HCT116 (cell line): ENCODE measurements around the gene SIRT7. TPM values are rescaled to one million over a fixed set of nuclear protein-coding genes. Genes with fewer than 3 reads are reported as not detected.

ENCODE experiments used
- ATAC-seq: fragments of 200-7000 bp; cut with Tn5 transposase; 2 replicates; pipeline ENCODE4 v1.9.1; 2020; ENCODE audit warnings: mild to moderate bottlenecking, moderate library complexity
- BruUV-seq: library from RNA; stranded (reverse); fragments of 400-500 nt; replicated peaks from 2 replicates; lab custom pipeline; 2021; lab: Mats Ljungman, UMichigan
- CTCF ChIA-PET: fragments of 300-600 bp; sonication (Branson Sonifier 250); formaldehyde crosslinking; loops from one replicate; lab custom pipeline; 2021; ENCODE audit warnings: antibody characterized with exemption; lab: Charles Lee
- POLR2A ChIA-PET: fragments of 300-600, 350-600 bp; sonication (Branson Sonifier 250); formaldehyde crosslinking; loops from one replicate; lab custom pipeline; 2021; ENCODE audit warnings: antibody characterized with exemption; lab: Charles Lee
- RAD21 ChIA-PET, 2 experiments: fragments of 300-600 bp; sonication (Branson Sonifier 250); formaldehyde crosslinking; loops; one replicate each; lab custom pipeline; 2023; ENCODE audit warnings: low total read pairs in 2 of 2; ENCODE audit not compliant: uncharacterized antibody in 2 of 2, unreplicated experiment in 2 of 2, low non-redundant PET in 1 of 2; lab: Charles Lee
- DNase-seq: peaks from one replicate; pipeline ENCODE4 v3.0.0-alpha.2; 2010; ENCODE audit warnings: low read depth, low spot score
- H2AFZ ChIP-seq: fragments of 200-600 bp; shearing (Covaris generic), sonication (generic); 2 replicates; pipeline ENCODE4 v1.6.1; 2017; ENCODE audit warnings: low read depth, mixed run types, mixed read lengths, antibody characterized with exemption, low read length; ENCODE audit not compliant: poor library complexity, severe bottlenecking
- H3K27ac ChIP-seq: 2 replicates; pipeline ENCODE4 v1.5.1; 2012; ENCODE audit warnings: low read depth, low read length
- H3K27me3 ChIP-seq: fragments of 200-600 bp; sonication (generic); 2 replicates; pipeline ENCODE4 v1.6.1; 2016; ENCODE audit warnings: mixed run types, low read length, mixed read lengths; ENCODE audit not compliant: insufficient read depth
- H3K36me3 ChIP-seq, 2 experiments: fragments of 200-500 bp in 1 of 2; fragments of 200-600 bp in 1 of 2; sonication (Bioruptor generic) in 1 of 2; sonication (generic) in 1 of 2; 2 replicates each; pipeline versions ENCODE4 v1.5.1 to v1.6.1; 2014 to 2016; ENCODE audit warnings: low read length in 2 of 2, inconsistent platforms in 1 of 2, mixed read lengths in 1 of 2, mixed run types in 1 of 2; ENCODE audit not compliant: insufficient read depth in 2 of 2, control insufficient read depth in 1 of 2
- H3K4me1 ChIP-seq, 2 experiments: fragments of 200-600 bp in 1 of 2; sonication (generic) in 1 of 2; 2 replicates each; pipeline versions ENCODE4 v1.5.1 to v1.6.1; 2012 to 2017; ENCODE audit warnings: low read length in 2 of 2, inconsistent platforms in 1 of 2, mild to moderate bottlenecking in 1 of 2, mixed read lengths in 1 of 2, mixed run types in 1 of 2, moderate library complexity in 1 of 2; ENCODE audit not compliant: insufficient read depth in 2 of 2, control insufficient read depth in 1 of 2
- H3K4me2 ChIP-seq: fragments of 200-600 bp; sonication (generic); 2 replicates; pipeline ENCODE4 v1.6.1; 2017; ENCODE audit warnings: mixed run types, low read length, mixed read lengths
- H3K4me3 ChIP-seq, 2 experiments: fragments of 200-600 bp in 1 of 2; sonication (generic) in 1 of 2; replicated peaks in 1 of 2; 2 replicates each; pipeline ENCODE4 v1.5.1; 2011 to 2016; ENCODE audit warnings: low read length in 2 of 2, control low read depth in 1 of 2, low read depth in 1 of 2, mild to moderate bottlenecking in 1 of 2, mixed read lengths in 1 of 2, mixed run types in 1 of 2
- H3K79me2 ChIP-seq: fragments of 200-600 bp; sonication (generic); 2 replicates; pipeline ENCODE4 v1.6.1; 2017; ENCODE audit warnings: mild to moderate bottlenecking, mixed run types, low read length, moderate library complexity, mixed read lengths; ENCODE audit not compliant: insufficient read depth
- H3K9ac ChIP-seq: fragments of 200-600 bp; sonication (generic); 2 replicates; pipeline ENCODE4 v1.6.1; 2016; ENCODE audit warnings: low read length, mixed read lengths
- H3K9me2 ChIP-seq: fragments of 200-600 bp; sonication (generic), shearing (Covaris generic); 2 replicates; pipeline ENCODE4 v1.6.1; 2017; ENCODE audit warnings: mixed run types, mild to moderate bottlenecking, moderate library complexity; ENCODE audit not compliant: insufficient read depth
- H3K9me3 ChIP-seq, 2 experiments: fragments of 200-500 bp in 1 of 2; fragments of 200-600 bp in 1 of 2; sonication (Bioruptor generic) in 1 of 2; sonication (generic) in 1 of 2; 2 replicates each; pipeline ENCODE4 v1.6.1; 2014 to 2017; ENCODE audit warnings: low read length in 2 of 2, mixed read lengths in 2 of 2, inconsistent platforms in 1 of 2, low read depth in 1 of 2, mild to moderate bottlenecking in 1 of 2, mixed run types in 1 of 2, moderate library complexity in 1 of 2; ENCODE audit not compliant: control insufficient read depth in 1 of 2, insufficient read depth in 1 of 2
- H4K20me1 ChIP-seq: fragments of 200-600 bp; sonication (generic), shearing (Covaris generic); 2 replicates; pipeline ENCODE4 v1.6.1; 2017; ENCODE audit warnings: mixed run types, mild to moderate bottlenecking, moderate library complexity; ENCODE audit not compliant: insufficient read depth
- EGR1 ChIP-seq: IDR thresholded peaks from 2 replicates; pipeline ENCODE4 v1.6.1; 2012; ENCODE audit warnings: low read depth
- ELF1 ChIP-seq: IDR thresholded peaks from 2 replicates; pipeline ENCODE4 v1.6.1; 2012; ENCODE audit warnings: low read depth, borderline replicate concordance
- EZH2phosphoT487 ChIP-seq: fragments of 200-600 bp; IDR thresholded peaks from 2 replicates; pipeline ENCODE4 v1.6.1; 2018; ENCODE audit warnings: antibody characterized with exemption, borderline replicate concordance
- JUND ChIP-seq: IDR thresholded peaks from 2 replicates; pipeline ENCODE4 v1.6.1; 2012
- SRF ChIP-seq: IDR thresholded peaks from 2 replicates; pipeline ENCODE4 v1.6.1; 2012; ENCODE audit warnings: low read depth
- TCF7L2 ChIP-seq: IDR thresholded peaks from 2 replicates; pipeline ENCODE4 v1.7.0; 2011; ENCODE audit warnings: borderline replicate concordance, inconsistent platforms; ENCODE audit not compliant: insufficient read depth, insufficient read length; ENCODE audit errors: extremely low read depth
- ZFX ChIP-seq: fragments of 450-650 bp; IDR thresholded peaks from 2 replicates; pipeline ENCODE4 v1.6.1; 2017
- intact Hi-C: fragments of 100-400 bp; cut with micrococcal nuclease; formaldehyde crosslinking; loops from 2 replicates; pipeline ENCODE4 v1.10.0; 2022
- total RNA-seq: library from RNA; stranded (reverse); gene quantifications from one replicate; pipeline ENCODE4 v1.2.1, GENCODE V29; 2021; ENCODE audit not compliant: unreplicated experiment
- TF ChIP-seq, protein P1 (sequence below), 3 experiments: fragments of 200-600 bp in 1 of 3; sonication (generic) in 1 of 3; IDR thresholded peaks in 2 of 3; conservative IDR thresholded peaks in 1 of 3; 2 replicates each; pipeline ENCODE4 v1.5.1; 2012 to 2017; ENCODE audit warnings: low read depth in 2 of 3, low read length in 2 of 3, antibody characterized with exemption in 1 of 3, borderline replicate concordance in 1 of 3, control low read depth in 1 of 3, mild to moderate bottlenecking in 1 of 3, mixed read lengths in 1 of 3, mixed run types in 1 of 3, moderate library complexity in 1 of 3; ENCODE audit not compliant: insufficient read depth in 1 of 3

SIRT7 gene
- total RNA-seq, 1 experiment from 2014 or later: 62.6 TPM

- CTCF ChIA-PET: no interaction called here
- H3K9ac ChIP-seq: no peak overlapping the region
- H3K36me3 ChIP-seq: peaks cover 0 to 26% of the 10 kb centered on the region in 2 experiments; a peak in 2 of 4 replicates
- no peak overlapping the region for H2AFZ ChIP-seq
- H3K4me2 ChIP-seq: no peak overlapping the region
- H3K4me1 ChIP-seq: peaks cover 5 to 25% of the 10 kb centered on the region in 2 experiments
- RAD21 ChIA-PET: no interaction called here
- no TSS peak for BruUV-seq
- no peak for DNase-seq
- H3K79me2 ChIP-seq: no peaks in the 10 kb centered on the region; the same call in 1 of the 2 replicates
- ATAC-seq: no peak
- intact Hi-C loops: no loop called here
- POLR2A ChIA-PET: interaction anchor here (0.6 kb wide), 1 partner anchor 24 kb away, joined by 3 read pairs; no protein-coding TSS in a partner anchor
- no peak overlapping the region for H3K4me3 ChIP-seq
- no peaks in the 10 kb centered on the region for H3K9me2 ChIP-seq
- H4K20me1 ChIP-seq: no peaks in the 10 kb centered on the region
- no peak for TF ChIP-seq TCF7L2
- no peak for TF ChIP-seq ZFX
- TF ChIP-seq SRF: no peak
- TF ChIP-seq JUND: no peak
- no peak for TF ChIP-seq EGR1
- TF ChIP-seq EZH2phosphoT487: no peak
- TF ChIP-seq, protein P1, sequence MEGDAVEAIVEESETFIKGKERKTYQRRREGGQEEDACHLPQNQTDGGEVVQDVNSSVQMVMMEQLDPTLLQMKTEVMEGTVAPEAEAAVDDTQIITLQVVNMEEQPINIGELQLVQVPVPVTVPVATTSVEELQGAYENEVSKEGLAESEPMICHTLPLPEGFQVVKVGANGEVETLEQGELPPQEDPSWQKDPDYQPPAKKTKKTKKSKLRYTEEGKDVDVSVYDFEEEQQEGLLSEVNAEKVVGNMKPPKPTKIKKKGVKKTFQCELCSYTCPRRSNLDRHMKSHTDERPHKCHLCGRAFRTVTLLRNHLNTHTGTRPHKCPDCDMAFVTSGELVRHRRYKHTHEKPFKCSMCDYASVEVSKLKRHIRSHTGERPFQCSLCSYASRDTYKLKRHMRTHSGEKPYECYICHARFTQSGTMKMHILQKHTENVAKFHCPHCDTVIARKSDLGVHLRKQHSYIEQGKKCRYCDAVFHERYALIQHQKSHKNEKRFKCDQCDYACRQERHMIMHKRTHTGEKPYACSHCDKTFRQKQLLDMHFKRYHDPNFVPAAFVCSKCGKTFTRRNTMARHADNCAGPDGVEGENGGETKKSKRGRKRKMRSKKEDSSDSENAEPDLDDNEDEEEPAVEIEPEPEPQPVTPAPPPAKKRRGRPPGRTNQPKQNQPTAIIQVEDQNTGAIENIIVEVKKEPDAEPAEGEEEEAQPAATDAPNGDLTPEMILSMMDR (IDR thresholded peaks at IDR 0.05 in 2 of 3, conservative IDR thresholded peaks at IDR 0.05 in 1 of 3; ENCODE audit: borderline replicate concordance in 1 of 3, insufficient read depth in 1 of 3, low read depth in 2 of 3, low read length in 2 of 3): no peak
- no peak for TF ChIP-seq ELF1
- TF ChIP-seq, all 23 proteins: peak for 0
- peak overlapping the region; percentile 0; the same call in 1 of the 2 replicates for H3K27ac ChIP-seq
- no peaks in the 10 kb centered on the region for H3K27me3 ChIP-seq
- no peaks in the 10 kb centered on the region for H3K9me3 ChIP-seq
These were observed 13.9 kb downstream of the SIRT7 start for GRCh38 chr17:81903896-81904599.
